ENCODE measurements around the gene JPH2. TPM values are rescaled to one million over a fixed set of nuclear protein-coding genes. Genes with fewer than 3 reads are reported as not detected.
"Not testable (repeated sequence)": the region's sequence is repeated elsewhere in the genome, so short reads cannot be mapped to it uniquely, and the experiment has no call there.

JPH2 gene
- total RNA-seq, 2 donors from 2014 or later: 121 to 130 TPM

DNA sequence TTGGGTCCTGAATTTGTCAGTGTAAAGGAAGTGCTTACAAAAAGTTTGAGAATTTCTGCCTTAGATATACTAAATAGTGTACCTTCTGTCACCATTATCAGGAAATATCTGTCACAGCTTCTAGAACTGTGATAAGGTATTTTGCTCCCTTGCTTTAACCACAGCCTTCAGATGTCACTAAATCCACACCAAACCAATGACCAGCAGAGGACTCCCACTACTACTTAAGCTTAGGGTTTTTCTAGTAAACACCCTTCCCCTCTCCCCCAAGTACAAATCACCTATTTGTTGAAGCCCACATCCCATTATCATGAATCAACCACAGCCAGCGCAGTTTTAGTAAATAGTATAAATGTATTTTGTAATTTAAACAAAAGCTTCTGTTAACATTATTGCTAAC is 8.6 kb upstream of the JPH2 start:
- DNase-seq (ENCODE audit: low spot score): no peak
- intact Hi-C loops (cut with DNase I): no loop called here

DNA sequence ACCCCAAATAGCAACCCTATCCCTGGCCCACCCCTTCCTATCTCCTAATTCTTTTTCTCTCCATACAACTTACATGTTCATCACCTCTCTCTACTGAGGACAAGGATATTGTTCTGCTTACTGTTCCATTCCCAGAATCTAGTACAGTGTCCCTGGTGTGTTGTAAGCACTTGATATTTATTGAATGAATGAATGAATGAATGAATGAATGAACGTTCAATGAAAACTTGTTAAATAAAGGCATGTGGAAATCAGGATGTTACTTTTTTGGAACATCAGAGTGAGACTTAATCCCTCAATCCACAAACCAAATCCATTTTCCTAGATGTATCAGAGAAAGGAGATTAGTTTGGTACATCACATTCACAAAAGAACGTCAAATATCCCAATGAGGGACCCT is 6.8 kb upstream of the JPH2 start:
- intact Hi-C loops (cut with DNase I): no loop called here
- no peak for DNase-seq (ENCODE audit: low spot score)

DNA sequence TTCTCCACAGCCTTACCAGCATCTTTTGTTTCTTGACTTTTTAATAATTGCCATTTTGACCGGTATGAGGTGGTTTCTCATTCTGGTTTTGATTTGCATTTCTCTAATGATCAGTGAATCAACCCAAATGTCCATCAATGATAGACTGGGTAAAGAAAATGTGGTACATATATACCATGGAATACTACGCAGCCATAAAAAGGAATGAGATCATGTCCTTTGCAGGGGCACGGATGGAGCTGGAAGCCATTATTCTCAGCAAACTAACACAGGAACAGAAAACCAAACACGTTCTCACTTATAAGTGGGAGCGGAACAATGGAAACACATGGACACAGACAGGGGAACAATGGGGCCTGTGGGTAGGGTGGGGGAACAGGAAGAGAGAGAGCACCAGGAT is 4.7 kb upstream of the JPH2 start:
- DNase-seq (ENCODE audit: low spot score); intact Hi-C loops (cut with DNase I): not testable (repeated sequence)

DNA sequence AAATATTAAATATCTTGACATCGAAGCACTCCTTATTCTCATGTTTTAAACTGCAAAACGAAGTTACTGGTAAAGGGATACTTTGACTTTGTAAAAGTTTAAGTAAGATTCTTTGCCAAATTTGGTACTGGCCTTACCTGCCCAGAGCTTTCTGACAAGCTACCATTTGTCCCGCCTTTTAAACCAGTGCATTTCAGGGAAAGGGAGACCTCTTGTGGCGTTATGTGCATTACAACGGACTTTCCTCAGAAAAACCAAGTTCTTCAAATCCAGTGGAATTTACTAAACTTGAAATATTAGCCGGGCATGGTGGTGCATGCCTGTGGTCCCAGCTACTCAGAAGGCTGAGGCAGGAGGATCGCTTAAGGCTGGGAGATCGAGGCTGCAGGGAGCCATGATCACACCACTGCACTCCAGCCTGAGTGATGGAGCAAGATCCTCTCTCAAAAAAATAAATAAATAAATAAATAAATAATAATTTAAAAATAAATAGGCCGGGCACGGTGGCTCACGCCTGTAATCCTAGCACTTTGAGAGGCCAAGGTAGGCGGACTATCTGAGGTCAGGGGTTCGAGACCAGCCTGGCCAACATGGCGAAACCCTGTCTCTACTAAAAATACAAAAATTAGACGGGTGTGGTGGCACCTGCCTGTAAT is 3.3 kb upstream of the JPH2 start:
- DNase-seq (ENCODE audit: low spot score); intact Hi-C loops (cut with DNase I): not testable (repeated sequence)

DNA sequence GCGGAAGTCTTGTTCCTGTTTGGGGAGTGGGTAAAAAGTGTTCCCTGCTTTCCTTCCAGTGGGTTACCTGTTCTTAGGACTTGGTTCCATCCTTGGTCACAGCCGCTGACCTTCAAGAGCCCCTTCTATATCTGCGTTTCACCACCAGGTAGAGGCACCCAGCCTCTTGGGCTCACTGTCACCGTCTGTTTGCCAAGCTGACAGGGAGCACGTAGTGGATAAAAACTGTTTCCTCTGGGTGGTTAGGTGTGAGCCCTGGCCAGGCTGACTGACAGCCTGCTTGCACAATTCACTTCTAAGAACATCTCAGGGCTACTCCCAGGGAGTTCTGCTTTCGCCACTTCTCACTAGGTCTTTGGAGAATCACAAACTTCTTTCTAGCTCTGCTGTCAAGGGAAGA is 1.8 kb upstream of the JPH2 start:
- intact Hi-C loops (cut with DNase I): loop anchor here (5.0 kb wide), 2 partner anchors 36 to 71 kb away; no protein-coding TSS in a partner anchor
- no peak for DNase-seq (ENCODE audit: low spot score)

DNA sequence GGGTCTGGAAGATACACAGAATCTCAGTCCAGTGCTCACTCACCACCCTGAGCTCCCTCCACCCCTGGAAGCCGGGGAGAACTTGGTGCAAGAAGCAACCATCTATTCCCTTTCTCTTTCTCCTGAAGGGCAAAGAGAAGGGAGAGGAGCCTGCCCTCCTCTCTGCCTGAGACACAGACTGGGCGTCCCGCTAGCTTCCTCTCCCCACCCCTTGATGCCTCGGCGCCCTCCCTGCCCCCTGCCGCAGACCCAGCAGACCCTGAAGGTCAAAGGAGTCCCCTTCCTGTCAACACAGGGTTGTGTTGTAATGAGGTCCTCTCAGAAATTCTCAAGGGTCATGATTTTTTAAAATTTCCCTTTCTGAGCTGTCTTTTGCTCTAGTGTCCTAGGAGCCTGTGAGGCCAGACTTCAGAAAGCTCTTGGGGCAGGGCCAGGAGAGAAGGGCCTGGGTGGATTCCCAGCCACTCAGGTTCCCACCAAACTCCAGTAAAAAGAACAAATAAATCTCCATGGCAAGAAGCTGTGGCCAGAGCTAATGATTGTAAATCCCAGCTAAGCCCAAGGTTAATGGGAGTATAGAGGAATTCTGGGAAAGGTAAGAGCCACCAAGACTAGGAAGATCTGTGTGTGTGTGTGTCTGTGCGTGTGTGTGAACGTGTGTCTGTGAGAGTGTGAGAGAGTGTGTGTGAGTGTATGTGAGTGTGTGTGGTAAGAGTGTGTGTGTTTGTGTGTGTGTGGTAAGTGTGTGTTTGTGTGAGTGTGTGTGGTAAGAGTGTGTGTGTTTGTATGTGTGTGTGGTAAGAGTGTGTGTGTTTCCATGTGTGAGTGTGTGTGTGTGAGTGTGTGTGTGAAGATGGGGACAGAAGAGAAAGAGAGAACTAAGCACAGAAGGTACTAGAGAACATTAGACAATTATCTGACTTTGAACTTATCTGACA is 1.1 kb upstream of the JPH2 start:
- intact Hi-C loops (cut with DNase I): loop anchor here (5.0 kb wide), 2 partner anchors 36 to 71 kb away; no protein-coding TSS in a partner anchor
- DNase-seq (ENCODE audit: low spot score): no peak

DNA sequence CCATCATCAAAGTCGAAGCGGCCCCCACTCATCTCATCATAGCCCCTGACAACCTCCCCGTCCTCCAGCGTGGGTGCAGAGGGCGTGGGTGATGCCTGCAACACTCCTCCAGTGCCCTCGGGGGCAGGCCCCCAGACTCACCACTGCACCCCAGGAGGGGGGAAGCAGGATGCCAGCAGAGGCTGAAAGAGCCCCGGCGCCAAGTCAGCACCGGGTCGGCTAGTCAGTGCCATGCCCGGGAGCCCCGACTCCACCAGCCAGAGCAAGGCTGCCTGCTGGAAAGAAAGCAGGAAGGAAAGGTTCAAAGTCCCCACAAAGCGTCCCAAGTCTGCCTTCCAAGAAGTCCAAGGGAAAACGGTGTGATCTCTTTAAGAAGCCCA is 324 bp downstream of the JPH2 start:
- intact Hi-C loops (cut with DNase I): loop anchor here (5.0 kb wide), 2 partner anchors 34 to 69 kb away; no protein-coding TSS in a partner anchor
- DNase-seq (ENCODE audit: low spot score): no peak

DNA sequence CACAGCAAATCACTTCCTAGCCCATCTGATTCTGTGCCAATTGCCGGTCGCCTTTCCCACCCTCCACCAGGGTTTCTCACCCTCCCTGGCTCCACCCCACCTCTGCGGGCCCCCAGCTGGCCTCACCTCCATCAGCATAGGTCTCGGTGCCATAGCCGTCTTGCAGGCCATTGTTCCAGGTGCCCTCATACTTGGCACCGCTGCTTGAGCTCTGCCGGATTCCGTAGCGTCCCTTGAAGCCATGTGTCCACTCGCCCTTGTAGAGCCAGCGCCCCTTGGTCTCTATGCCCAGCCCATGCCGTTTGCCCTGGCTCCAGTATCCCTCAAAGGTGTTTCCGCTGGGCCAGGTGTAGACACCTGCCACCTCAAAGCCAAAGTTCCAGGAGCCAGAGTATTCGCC is 787 bp downstream of the JPH2 start:
- intact Hi-C loops (cut with DNase I): loop anchor here (5.0 kb wide), 2 partner anchors 34 to 69 kb away; no protein-coding TSS in a partner anchor

DNA sequence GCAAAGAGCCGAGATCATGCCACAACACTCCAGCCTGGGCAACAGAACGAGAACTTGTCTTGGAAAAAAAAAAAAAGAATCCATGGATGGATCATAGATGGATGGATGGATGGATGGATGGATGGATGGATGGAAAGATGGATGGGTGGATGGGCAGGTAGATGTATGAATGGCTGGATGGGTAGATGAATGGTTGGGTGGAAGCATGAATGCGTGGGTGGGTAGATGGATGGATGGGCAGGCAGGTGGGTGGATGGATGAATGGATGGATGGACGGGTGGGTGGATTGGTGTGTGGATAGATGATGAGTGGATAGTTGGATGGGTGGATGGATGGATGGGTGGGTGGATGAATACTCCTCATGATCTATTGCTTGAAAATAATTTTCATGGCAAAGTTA is 1.4 kb downstream of the JPH2 start:
- DNase-seq (ENCODE audit: low spot score): no peak
- intact Hi-C loops (cut with DNase I): loop anchor here (5.0 kb wide), 2 partner anchors 33 to 68 kb away; no protein-coding TSS in a partner anchor

More for the DNA sequence above, 787 bp downstream of the JPH2 start:
- no peak for DNase-seq (ENCODE audit: low spot score)

DNA sequence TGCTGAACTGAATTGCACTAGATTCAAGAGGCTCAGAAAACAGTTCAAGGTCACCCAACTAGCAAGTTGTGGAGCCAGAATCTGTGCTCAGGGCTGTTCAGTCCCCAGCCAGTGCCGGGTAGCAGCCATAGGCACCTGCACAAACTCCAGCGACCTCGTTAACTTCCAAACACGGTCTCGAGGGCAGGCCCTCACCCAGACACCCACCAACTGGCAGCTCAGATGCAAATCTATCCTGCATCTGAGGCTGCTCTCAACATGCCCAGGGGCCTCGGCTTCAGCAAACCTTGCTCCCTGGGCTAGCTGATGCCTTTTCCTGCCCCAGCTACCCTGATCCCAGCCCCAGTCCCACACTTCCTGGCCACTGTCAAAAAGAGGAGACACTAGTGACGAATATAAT is 3.7 kb downstream of the JPH2 start:
- DNase-seq (ENCODE audit: low spot score): no peak
- intact Hi-C loops (cut with DNase I): no loop called here

DNA sequence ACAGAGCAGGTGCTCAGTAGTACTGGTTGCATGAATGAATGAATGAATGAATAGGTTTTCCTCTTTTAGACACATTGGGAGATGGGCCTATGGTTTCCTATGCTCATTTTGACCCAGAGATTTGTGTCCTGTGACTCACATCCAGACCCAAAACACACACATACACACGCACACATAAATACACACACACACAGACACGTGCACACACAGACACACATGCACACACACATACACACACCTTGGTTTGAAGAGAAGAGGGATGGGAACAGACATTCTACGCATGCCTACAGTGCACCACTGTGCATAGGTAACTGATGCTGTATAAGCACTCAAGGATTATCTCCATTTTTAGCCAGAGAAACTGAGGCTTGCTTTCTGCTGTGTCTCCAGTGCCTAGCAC is 4.1 kb downstream of the JPH2 start:
- DNase-seq (ENCODE audit: low spot score): no peak
- intact Hi-C loops (cut with DNase I): no loop called here

DNA sequence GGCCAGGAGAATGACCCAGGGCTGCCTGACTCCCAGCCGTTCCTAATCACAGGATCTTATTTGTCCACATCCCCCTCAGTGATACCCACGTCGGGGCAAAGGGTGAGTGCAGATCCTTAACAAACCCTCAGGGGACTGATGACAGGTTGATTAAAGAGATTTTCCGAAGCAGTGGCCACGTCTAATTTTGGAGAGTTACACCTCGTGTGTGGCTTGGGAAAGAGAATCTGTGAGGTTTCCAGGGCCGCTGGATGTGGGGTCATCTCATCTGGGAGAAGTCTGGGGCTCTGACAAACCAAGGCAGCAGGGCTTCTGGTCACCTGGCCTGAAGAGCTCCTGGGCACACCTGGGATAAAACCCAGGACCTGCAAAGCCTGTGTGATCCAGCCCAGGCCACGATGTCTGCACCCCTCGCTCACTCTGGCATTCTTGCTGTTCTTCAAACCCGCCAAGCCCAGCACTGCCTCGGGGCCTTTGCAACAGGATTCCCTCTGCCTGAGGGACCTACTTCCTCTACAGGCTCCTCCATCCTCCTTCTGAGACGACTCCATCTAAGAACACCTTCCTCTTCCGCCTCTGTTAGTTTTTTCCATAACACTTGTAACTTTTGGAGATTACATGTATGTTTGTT is 4.7 kb downstream of the JPH2 start:
- intact Hi-C loops (cut with DNase I): no loop called here
- DNase-seq (ENCODE audit: low spot score): no peak

DNA sequence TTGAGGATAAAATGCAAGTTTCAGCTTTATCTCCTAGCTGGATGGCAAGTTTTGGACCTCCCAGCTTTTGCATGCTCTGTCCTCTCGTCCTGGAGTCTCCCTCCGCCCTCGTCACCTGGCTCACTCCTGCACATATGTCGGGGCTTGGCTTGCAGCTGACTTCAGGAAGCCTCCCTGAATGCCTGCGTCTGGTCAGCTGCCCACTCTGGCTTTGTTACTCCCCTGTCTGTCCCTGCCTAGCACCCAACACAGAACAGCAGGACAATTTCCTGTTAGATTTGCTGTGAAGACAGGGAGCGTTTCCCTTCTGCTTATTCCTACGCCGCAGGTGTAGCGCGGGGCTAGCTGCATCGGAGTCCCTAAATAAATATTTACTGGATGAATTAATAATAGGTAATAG is 5.4 kb downstream of the JPH2 start:
- intact Hi-C loops (cut with DNase I): no loop called here
- DNase-seq (ENCODE audit: low spot score): no peak

DNA sequence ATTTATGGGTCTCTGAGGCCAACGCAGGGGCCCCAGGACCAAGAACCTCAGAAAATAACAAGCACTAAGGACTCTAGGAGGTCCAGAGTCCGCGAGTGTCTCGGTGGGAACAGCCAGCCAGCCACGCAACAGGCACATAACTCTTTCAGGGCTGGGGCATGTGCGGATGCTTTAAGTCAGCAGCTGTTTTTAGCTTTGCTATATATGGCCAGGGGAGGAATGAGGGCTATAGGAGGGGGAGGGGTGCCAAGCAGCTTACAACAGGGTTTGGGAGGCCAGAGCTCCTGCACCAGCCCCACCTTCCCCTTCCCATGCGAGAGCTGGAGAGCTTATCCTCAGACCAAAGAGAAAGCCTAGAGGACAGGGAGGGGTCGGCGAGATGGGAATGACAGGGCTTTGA is 6.2 kb downstream of the JPH2 start:
- no peak for DNase-seq (ENCODE audit: low spot score)
- intact Hi-C loops (cut with DNase I): no loop called here

DNA sequence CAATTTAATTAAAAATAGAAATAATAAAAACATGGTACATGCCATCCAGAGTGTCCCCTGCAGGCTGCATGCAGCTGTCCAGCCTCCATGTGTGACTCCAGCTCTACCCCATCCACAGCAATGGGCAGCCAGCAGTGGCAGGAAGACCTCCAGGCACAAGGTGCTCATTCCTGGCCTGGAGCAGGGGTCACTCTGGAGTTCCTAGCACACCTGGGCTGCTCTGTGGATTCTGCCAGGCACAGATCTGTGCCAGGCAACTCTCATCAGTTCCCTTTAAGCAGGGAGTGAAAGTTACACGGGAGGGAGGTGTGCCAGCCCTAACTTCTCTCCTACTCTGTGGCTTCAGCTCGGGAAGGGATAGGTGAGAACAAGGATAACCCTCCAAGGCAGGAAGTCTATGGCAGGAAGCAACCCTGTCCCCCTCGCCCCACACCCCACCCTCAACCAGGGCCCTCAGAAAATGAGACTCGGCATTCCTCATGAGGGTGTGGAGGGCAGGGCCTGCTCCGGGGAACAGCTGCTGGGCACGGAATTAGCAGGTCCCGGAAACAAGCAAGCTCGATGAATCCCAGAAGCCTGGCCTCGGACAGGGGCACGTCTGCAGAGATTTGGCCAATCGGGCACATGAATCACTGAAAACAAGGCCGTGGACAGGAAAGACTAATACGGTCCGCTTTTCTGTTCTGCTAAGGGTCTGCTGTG is 10.0 kb downstream of the JPH2 start:
- intact Hi-C loops (cut with DNase I): no loop called here
- DNase-seq (ENCODE audit: low spot score): no peak

DNA sequence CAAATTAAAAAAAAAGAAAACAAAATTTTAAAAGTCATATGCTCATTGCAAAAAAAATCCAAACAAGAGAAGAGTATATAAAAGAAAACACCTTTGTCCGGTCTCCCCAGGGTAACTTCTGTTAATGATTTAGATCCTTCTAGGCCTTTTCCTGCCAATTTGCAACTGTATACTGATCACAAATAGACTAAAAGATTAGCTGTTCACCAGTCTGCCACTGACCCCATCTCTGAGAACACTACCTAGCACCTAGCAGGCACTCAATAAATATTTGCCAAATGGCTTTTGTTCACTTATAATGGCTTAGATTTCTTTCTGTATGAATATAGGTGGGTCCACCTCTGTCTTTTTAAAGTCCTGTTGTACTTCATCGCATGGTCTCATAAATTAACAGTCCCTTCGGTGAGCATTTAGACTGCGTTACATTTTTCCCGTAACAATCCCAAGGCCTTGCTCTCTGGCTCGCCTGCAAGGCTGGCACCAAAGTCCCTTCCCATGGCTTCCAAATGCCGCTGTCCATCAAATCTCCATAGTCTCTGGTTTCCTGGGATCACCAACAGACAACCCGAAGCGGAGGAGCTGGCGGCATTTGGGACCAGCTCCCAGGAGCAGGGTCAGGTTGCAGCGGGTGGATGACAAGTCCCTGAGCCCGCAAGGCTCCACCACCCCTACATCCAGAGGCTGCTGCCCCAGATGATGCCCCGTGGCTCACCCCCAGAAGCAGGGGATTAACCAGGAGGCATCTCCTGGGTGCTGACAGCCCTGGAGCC is 11.8 kb downstream of the JPH2 start:
- DNase-seq (ENCODE audit: low spot score): no peak
- intact Hi-C loops (cut with DNase I): no loop called here

DNA sequence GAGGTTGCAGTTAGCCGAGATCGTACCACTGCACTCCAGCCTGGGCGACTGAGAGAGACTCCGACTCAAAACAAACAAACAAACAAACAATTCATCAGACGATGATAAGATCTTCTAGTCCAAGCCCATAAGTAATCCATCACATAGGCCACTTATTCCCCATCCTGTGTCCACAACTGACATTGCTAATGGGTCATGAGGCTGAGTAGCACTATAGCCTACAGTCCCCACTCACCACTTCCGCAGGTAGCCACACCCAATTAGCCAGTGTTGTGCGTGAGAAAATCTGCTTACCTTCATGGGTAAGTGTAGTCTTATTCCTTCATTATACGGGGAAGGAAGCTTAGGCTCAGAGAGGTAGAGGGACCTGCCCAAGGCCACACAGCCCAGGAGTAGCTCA is 13.1 kb downstream of the JPH2 start:
- intact Hi-C loops (cut with DNase I): no loop called here
- DNase-seq (ENCODE audit: low spot score): no peak

DNA sequence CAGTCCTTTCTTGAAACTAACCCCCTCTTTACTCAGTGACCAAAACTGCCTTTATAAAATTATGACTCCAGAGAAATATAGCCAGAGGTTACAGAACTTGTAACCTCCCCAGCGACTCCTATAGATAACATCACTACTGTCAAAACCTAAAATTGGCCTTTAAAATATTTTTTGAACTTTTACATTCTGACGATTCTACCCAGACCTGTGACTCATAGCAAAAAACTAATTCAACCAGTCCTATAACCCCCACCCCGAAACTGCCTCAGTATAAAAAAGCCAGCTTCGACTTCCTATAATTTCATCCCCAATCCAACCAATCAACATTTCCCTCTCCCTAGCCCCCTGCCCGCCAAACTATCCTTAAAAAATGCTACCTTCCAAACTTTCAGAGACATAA is 13.9 kb downstream of the JPH2 start:
- DNase-seq (ENCODE audit: low spot score): no peak
- intact Hi-C loops (cut with DNase I): no loop called here

DNA sequence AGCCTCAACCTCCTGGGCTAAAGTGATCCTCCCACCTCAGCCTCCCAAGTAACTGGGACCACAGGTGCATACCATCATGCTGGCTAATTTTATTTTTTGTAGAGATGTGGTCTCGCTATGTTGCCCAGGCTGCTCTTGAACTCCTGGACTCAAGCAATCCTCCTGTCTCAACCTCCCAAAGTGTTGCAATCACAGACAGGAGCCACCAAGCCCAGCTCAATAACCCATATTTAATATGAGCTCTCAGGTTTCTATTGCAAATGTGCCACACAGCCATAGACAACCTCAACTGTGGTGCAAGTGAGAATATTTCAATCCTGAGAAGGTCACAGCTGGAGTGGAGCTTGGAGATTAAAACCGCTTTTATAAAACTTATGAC is 14.4 kb downstream of the JPH2 start:
- intact Hi-C loops (cut with DNase I): no loop called here
- DNase-seq (ENCODE audit: low spot score): no peak

All from posterior vena cava (tissue), 2 donors.